Vagina (tissue), 2 donors: Measurements from ENCODE around the gene PAPPA.

Source experiments
- POLR2A ChIP-seq, 2 donors: fragments of 450-650 bp; IDR thresholded peaks; one replicate each; pipeline ENCODE4 v1.6.1; 2017; ENCODE audit warnings: antibody characterized with exemption in 2 of 2, mild to moderate bottlenecking in 2 of 2, moderate library complexity in 2 of 2
- TF ChIP-seq, protein P1 (sequence below), 3 experiments: fragments of 450-650 bp in 2 of 3; fragments of 200-600 bp in 1 of 3; sonication (generic) in 1 of 3; IDR thresholded peaks; one replicate each; pipeline ENCODE4 v1.5.1; 2017 to 2019; ENCODE audit warnings: antibody characterized with exemption in 3 of 3, mild to moderate bottlenecking in 2 of 3, moderate library complexity in 2 of 3

DNA sequence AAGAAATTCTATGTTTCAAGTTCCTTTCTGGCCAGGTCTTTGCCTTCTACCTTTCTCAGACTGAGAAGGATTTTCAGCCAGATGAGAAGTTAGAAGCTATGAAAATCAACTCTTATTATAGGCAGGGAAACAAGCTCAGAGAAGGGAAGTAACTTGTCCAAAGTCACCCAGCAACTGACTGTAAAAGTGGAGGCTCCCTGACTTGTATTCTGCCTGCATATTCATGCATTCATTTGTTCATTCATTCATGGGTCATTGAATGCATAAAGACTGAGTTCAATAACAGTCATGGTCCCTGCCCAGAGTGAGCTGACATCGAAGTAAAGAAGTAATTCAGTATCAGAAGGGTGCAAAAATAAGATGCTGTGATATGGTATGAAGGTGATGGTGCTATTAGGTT is 239.6 kb downstream of the PAPPA start:
- TF ChIP-seq, protein P1, sequence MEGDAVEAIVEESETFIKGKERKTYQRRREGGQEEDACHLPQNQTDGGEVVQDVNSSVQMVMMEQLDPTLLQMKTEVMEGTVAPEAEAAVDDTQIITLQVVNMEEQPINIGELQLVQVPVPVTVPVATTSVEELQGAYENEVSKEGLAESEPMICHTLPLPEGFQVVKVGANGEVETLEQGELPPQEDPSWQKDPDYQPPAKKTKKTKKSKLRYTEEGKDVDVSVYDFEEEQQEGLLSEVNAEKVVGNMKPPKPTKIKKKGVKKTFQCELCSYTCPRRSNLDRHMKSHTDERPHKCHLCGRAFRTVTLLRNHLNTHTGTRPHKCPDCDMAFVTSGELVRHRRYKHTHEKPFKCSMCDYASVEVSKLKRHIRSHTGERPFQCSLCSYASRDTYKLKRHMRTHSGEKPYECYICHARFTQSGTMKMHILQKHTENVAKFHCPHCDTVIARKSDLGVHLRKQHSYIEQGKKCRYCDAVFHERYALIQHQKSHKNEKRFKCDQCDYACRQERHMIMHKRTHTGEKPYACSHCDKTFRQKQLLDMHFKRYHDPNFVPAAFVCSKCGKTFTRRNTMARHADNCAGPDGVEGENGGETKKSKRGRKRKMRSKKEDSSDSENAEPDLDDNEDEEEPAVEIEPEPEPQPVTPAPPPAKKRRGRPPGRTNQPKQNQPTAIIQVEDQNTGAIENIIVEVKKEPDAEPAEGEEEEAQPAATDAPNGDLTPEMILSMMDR (IDR thresholded peaks at IDR 0.05) = no peak
- no peak for TF ChIP-seq POLR2A (IDR thresholded peaks at IDR 0.05)
